Measurements from ENCODE around the gene PIP4K2A.

- TF ChIP-seq CTCF (conservative IDR thresholded peaks at IDR 0.05; ENCODE audit: low read depth, low read length) = no peak
- TF ChIP-seq EZH2 (IDR thresholded peaks at IDR 0.05; ENCODE audit: low read length, unreplicated experiment) = no peak
- no peak for TF ChIP-seq EZH2phosphoT487 (IDR thresholded peaks at IDR 0.05; ENCODE audit: borderline replicate concordance, low read length)
Measured at GRCh38 chr10:22501863-22502262, 212.5 kb downstream of the PIP4K2A start.

Data from PC-3 (cell line).